Smooth muscle cell (in vitro differentiated cells): ENCODE data around the gene YOD1. TPM values are rescaled to one million over a fixed set of nuclear protein-coding genes. Genes with fewer than 3 reads are reported as not detected.

Source experiments
- DNase-seq: peaks from one replicate; lab custom pipeline; 2025; ENCODE audit not compliant: unreplicated experiment; lab: John Stamatoyannopoulos, UW
- H2AFZ ChIP-seq: fragments of 200-600 bp; sonication (generic); 2 replicates; pipeline ENCODE4 v1.6.0; 2016; ENCODE audit warnings: antibody characterized with exemption, low read depth, mild to moderate bottlenecking
- H3F3A ChIP-seq: fragments of 200-600 bp; sonication (generic); 2 replicates; pipeline ENCODE4 v1.6.0; 2017; ENCODE audit warnings: antibody characterized with exemption, low read depth
- H3K27ac ChIP-seq: fragments of 200-600 bp; sonication (generic); 2 replicates; pipeline ENCODE4 v1.5.1; 2016; ENCODE audit warnings: low read depth, mild to moderate bottlenecking
- H3K27me3 ChIP-seq: fragments of 200-600 bp; sonication (generic); 2 replicates; pipeline ENCODE4 v1.6.1; 2016; ENCODE audit warnings: low read depth, mild to moderate bottlenecking
- H3K36me3 ChIP-seq: fragments of 200-600 bp; sonication (generic); 2 replicates; pipeline ENCODE4 v1.5.1; 2016; ENCODE audit warnings: low read depth
- H3K4me1 ChIP-seq: fragments of 200-600 bp; sonication (generic); 2 replicates; pipeline ENCODE4 v1.5.1; 2016; ENCODE audit warnings: low read depth
- H3K4me2 ChIP-seq: fragments of 200-600 bp; sonication (generic); 2 replicates; pipeline ENCODE4 v1.6.0; 2016; ENCODE audit warnings: mild to moderate bottlenecking
- H3K4me3 ChIP-seq: fragments of 200-600 bp; sonication (generic); 2 replicates; pipeline ENCODE4 v1.5.1; 2016; ENCODE audit warnings: mild to moderate bottlenecking
- H3K79me2 ChIP-seq: fragments of 200-600 bp; sonication (generic); 2 replicates; pipeline ENCODE4 v1.6.0; 2016; ENCODE audit warnings: low read depth, mild to moderate bottlenecking
- H3K9ac ChIP-seq: fragments of 200-600 bp; sonication (generic); 2 replicates; pipeline ENCODE4 v1.6.0; 2016; ENCODE audit warnings: low read depth
- H3K9me3 ChIP-seq: fragments of 200-600 bp; sonication (generic); replicated peaks from 2 replicates; pipeline ENCODE4 v1.5.1; 2016; ENCODE audit warnings: low read depth
- H4K20me1 ChIP-seq: fragments of 200-600 bp; sonication (generic); 2 replicates; pipeline ENCODE4 v1.6.0; 2016; ENCODE audit warnings: low read depth
- WGBS: methylation state at CpG from one replicate; pipeline ENCODE4 v1.1.7; 2016; ENCODE audit warnings: low lambda C conversion rate; 5-methylcytosine and 5-hydroxymethylcytosine counted together
- polyA plus RNA-seq: library from polyadenylated mRNA; unstranded; fragments of >200 nt; fragmentation: Nextera tagmentation; extraction: Ambion mirVana; gene quantifications from 2 replicates; pipeline ENCODE4 v1.2.1, GENCODE V29; 2016
- total RNA-seq: library from RNA; depleted of rRNA; stranded (reverse); fragments of >200 nt; gene quantifications from 2 replicates; pipeline ENCODE4 v1.2.3, GENCODE V29; 2014
- TF ChIP-seq, protein P1 (sequence below): fragments of 200-600 bp; sonication (generic); IDR thresholded peaks from 2 replicates; pipeline ENCODE4 v1.5.1; 2017; ENCODE audit warnings: borderline replicate concordance, mild to moderate bottlenecking, antibody characterized with exemption; ENCODE audit not compliant: insufficient read depth, poor library complexity, severe bottlenecking

Gene YOD1
- total and polyA plus RNA-seq, 2 experiments from 2014 or later = 3.8 to 31.9 TPM

DNA sequence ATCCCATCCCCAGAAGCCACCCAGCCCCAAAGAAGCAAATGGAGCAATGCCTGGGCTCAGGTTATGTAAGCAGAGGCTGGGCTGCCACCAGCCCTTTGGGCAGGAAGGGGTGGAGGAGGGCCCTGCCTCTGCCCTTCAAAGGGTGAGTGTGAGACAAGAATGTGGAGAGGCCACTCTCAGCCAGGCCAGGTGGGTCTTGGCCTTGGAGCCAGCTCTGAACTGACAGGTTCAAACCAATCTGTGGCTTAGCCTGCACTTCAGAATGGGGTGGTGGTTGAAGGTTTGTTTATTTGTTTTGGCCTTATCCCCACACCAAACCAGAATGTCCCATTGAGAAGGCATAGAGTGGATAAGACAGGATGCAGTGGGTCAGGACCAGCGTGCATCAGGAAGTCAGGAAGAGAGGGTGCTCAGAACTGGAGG, 48.3 kb downstream of the YOD1 start:
- H3K79me2 ChIP-seq = no peaks in the 10 kb centered on the region
- DNase-seq = no peak
- no peak overlapping the region for H3K9ac ChIP-seq
- no peaks in the 10 kb centered on the region for H3K9me3 ChIP-seq
- no peak overlapping the region for H2AFZ ChIP-seq
- H3K27ac ChIP-seq = no peak overlapping the region
- H4K20me1 ChIP-seq = no peaks in the 10 kb centered on the region
- TF ChIP-seq, protein P1, sequence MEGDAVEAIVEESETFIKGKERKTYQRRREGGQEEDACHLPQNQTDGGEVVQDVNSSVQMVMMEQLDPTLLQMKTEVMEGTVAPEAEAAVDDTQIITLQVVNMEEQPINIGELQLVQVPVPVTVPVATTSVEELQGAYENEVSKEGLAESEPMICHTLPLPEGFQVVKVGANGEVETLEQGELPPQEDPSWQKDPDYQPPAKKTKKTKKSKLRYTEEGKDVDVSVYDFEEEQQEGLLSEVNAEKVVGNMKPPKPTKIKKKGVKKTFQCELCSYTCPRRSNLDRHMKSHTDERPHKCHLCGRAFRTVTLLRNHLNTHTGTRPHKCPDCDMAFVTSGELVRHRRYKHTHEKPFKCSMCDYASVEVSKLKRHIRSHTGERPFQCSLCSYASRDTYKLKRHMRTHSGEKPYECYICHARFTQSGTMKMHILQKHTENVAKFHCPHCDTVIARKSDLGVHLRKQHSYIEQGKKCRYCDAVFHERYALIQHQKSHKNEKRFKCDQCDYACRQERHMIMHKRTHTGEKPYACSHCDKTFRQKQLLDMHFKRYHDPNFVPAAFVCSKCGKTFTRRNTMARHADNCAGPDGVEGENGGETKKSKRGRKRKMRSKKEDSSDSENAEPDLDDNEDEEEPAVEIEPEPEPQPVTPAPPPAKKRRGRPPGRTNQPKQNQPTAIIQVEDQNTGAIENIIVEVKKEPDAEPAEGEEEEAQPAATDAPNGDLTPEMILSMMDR = no peak
- H3K4me3 ChIP-seq = no peak overlapping the region
- H3F3A ChIP-seq = peaks cover 3% of the 10 kb centered on the region
- H3K27me3 ChIP-seq = no peaks in the 10 kb centered on the region
- H3K36me3 ChIP-seq = no peaks in the 10 kb centered on the region
- WGBS = 79% methylated on average over 1 of the region's 1 CpG
- H3K4me2 ChIP-seq = no peak overlapping the region
- H3K4me1 ChIP-seq = peaks cover 6% of the 10 kb centered on the region

DNA sequence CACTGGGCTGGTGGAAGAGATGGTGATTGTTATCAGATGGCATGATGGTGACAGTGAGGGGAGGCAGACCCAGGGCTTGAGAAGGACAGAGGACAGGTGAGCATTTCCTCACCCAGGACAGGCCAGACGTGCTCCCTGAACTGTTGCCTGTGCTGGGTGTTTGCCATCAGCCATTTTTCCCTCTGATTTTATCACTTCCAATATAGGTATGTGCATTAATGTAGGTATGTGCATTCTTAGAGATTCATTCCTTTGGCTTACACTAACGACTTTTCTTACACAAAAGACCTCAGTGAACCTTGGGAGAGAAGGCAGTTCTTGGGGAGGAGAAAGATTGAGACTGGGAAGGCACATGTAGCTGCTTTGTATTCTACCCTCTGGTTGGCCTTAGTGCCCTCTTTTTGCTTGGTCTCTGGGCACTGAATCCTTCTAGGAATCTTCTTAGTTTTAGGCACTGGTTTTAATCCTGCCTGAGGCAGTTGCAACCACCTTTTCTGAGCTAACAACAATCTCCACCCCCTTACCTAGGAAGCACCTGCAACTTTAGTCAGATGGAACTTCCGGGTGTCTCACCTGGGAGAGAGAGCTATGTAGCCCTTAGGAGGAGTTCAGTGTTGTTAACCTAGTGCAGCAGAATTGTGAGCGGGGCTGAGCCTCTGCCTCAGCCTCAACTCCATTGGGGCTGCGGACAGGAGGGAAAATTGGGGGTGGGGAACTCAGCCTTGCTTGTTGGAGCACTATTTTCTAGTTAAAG, 49.3 kb downstream of the YOD1 start:
- no peaks in the 10 kb centered on the region for H3K79me2 ChIP-seq
- no peaks in the 10 kb centered on the region for H3K9me3 ChIP-seq
- no peaks in the 10 kb centered on the region for H4K20me1 ChIP-seq
- no peaks in the 10 kb centered on the region for H3K36me3 ChIP-seq
- H2AFZ ChIP-seq = no peak overlapping the region
- H3K9ac ChIP-seq = no peak overlapping the region
- no peaks in the 10 kb centered on the region for H3F3A ChIP-seq
- TF ChIP-seq, protein P1 = no peak
- no peak for DNase-seq
- H3K27me3 ChIP-seq = no peaks in the 10 kb centered on the region
- H3K4me1 ChIP-seq = peaks cover 3% of the 10 kb centered on the region
- H3K4me2 ChIP-seq = no peak overlapping the region
- WGBS = 87% methylated on average over 5 of the region's 5 CpGs
- no peak overlapping the region for H3K27ac ChIP-seq
- H3K4me3 ChIP-seq = no peak overlapping the region

DNA sequence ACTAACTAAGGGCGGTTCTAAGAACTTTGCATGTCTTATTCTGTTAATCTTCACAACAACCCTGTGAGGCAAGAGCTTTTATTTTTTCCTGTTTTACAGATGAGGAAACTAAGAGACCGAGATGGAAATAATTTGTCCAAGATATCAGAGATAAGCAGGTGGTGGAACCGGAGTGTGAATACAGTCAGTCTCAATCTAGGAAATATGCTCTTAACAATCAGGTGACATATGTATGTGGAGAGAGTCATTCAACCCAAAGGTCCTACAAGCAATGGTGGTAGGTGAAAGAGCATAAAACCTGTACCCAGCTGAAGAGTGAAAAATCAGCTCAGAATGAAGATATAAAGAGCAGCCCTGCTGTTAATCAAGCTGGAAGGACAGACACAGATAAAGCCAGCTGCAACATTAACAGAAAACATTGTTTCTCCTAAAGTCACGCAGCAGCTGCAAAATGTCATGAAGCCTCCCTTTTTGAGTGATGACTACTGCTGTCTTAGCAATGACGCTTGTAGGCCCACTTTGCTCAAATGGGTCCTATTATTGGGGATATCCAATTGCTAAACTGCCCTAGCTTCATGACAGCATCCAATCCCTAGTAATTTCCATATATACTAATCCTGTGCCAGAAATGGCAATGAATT, 50.2 kb downstream of the YOD1 start:
- H3K9ac ChIP-seq = no peak overlapping the region
- 74% methylated on average over 5 of the region's 5 CpGs for WGBS

More for the DNA sequence above, 50.2 kb downstream of the YOD1 start:
- Histone ChIP-seq H3K79me2 (no peaks in the 10 kb centered on the region), H3K4me2 (no peak overlapping the region), H3K4me1 (peaks cover 3% of the 10 kb centered on the region), H4K20me1 (no peaks in the 10 kb centered on the region), H2AFZ (no peak overlapping the region), H3K9me3 (no peaks in the 10 kb centered on the region), H3K27me3 (peaks cover 7% of the 10 kb centered on the region), H3K36me3 (no peaks in the 10 kb centered on the region), H3K27ac (no peak overlapping the region), H3F3A (no peaks in the 10 kb centered on the region), H3K4me3 (no peak overlapping the region)
- DNase-seq = no peak
- TF ChIP-seq, protein P1 = no peak
